Measurements from ENCODE around the gene TUBD1. TPM values are rescaled to one million over a fixed set of nuclear protein-coding genes. Genes with fewer than 3 reads are reported as not detected.

Gene TUBD1
- total and polyA plus RNA-seq, 2 donors from 2014 or later, result 6.8 to 11.9 TPM

- peaks cover 0 to 7% (median 0%) of the 10 kb centered on the region in 3 donors for H3K4me1 ChIP-seq (ENCODE audit: control insufficient read depth in 2 of 3, insufficient read depth in 2 of 3, low read depth in 1 of 3, low read length in 3 of 3)
- no peaks in the 10 kb centered on the region for H3K36me3 ChIP-seq (ENCODE audit: control insufficient read depth in 2 of 3, insufficient read depth in 3 of 3, low read length in 3 of 3)
- no peak overlapping the region for H3K27ac ChIP-seq (ENCODE audit: low read depth in 2 of 2, low read length in 2 of 2)
- intact Hi-C loops (cut with DNase I), result no loop called here
- TF ChIP-seq CTCF (IDR thresholded peaks at IDR 0.05; ENCODE audit: borderline replicate concordance, extremely low read depth, insufficient read depth), result no peak
- H3K9ac ChIP-seq (ENCODE audit: low read length in 3 of 3), result no peak overlapping the region
- H3K27me3 ChIP-seq (ENCODE audit: control insufficient read depth, insufficient read depth, low read length), result no peaks in the 10 kb centered on the region
- H3K4me3 ChIP-seq (ENCODE audit: low read length in 3 of 3), result no peak overlapping the region
- DNase-seq (no peak), FAIRE-seq (no peak)
- no peaks in the 10 kb centered on the region for H3K9me3 ChIP-seq (ENCODE audit: control insufficient read depth in 2 of 3, insufficient read depth in 1 of 3, low read length in 3 of 3)
These were observed 4.3 kb upstream of the TUBD1 start for GRCh38 chr17:59897090-59897489.

- no peak for FAIRE-seq
- intact Hi-C loops (cut with DNase I), result no loop called here
These were observed 945 bp upstream of the TUBD1 start for GRCh38 chr17:59893676-59894100.

GRCh38 chr17:59892251-59892923 lies 356 bp downstream of the TUBD1 start:
- no peaks in the 10 kb centered on the region for H3K9me3 ChIP-seq (ENCODE audit: control insufficient read depth in 2 of 3, insufficient read depth in 1 of 3, low read length in 3 of 3)
- FAIRE-seq, result no peak
- peaks cover 0 to 7% (median 4%) of the 10 kb centered on the region in 3 donors for H3K4me1 ChIP-seq (ENCODE audit: control insufficient read depth in 2 of 3, insufficient read depth in 2 of 3, low read depth in 1 of 3, low read length in 3 of 3)
- no peaks in the 10 kb centered on the region for H3K27me3 ChIP-seq (ENCODE audit: control insufficient read depth, insufficient read depth, low read length)
- H3K27ac ChIP-seq (ENCODE audit: low read depth in 2 of 2, low read length in 2 of 2), result peak overlapping the region; percentile 2 to 63
- peak overlapping the region; percentile 52 to 95 (median 59) for H3K9ac ChIP-seq (ENCODE audit: low read length in 3 of 3)
- H3K4me3 ChIP-seq (ENCODE audit: low read length in 3 of 3), result peak overlapping the region; percentile 73 to 99 (median 94)
- peak in 2 of 5 donors; percentile 45 to 87 for DNase-seq
- TF ChIP-seq CTCF (IDR thresholded peaks at IDR 0.05; ENCODE audit: borderline replicate concordance, extremely low read depth, insufficient read depth), result no peak
- intact Hi-C loops (cut with DNase I), result no loop called here
- H3K36me3 ChIP-seq (ENCODE audit: control insufficient read depth in 2 of 3, insufficient read depth in 3 of 3, low read length in 3 of 3), result peaks cover 0 to 4% (median 2%) of the 10 kb centered on the region in 3 donors

More at GRCh38 chr17:59893676-59894100, 945 bp upstream of the TUBD1 start:
- H3K27me3 ChIP-seq (ENCODE audit: control insufficient read depth, insufficient read depth, low read length), result no peaks in the 10 kb centered on the region
- no peak for TF ChIP-seq CTCF (IDR thresholded peaks at IDR 0.05; ENCODE audit: borderline replicate concordance, extremely low read depth, insufficient read depth)
- peaks cover 0 to 7% (median 4%) of the 10 kb centered on the region in 3 donors for H3K4me1 ChIP-seq (ENCODE audit: control insufficient read depth in 2 of 3, insufficient read depth in 2 of 3, low read depth in 1 of 3, low read length in 3 of 3)
- H3K9me3 ChIP-seq (ENCODE audit: control insufficient read depth in 2 of 3, insufficient read depth in 1 of 3, low read length in 3 of 3), result no peaks in the 10 kb centered on the region
- H3K9ac ChIP-seq (ENCODE audit: low read length in 3 of 3), result peak overlapping the region; percentile 52 to 95 (median 88)
- peak overlapping the region; percentile 73 to 99 (median 94) for H3K4me3 ChIP-seq (ENCODE audit: low read length in 3 of 3)
- H3K27ac ChIP-seq (ENCODE audit: low read depth in 2 of 2, low read length in 2 of 2), result peak overlapping the region; percentile 74 to 79
- no peaks in the 10 kb centered on the region for H3K36me3 ChIP-seq (ENCODE audit: control insufficient read depth in 2 of 3, insufficient read depth in 3 of 3, low read length in 3 of 3)
- DNase-seq, result peak in 2 of 5 donors; percentile 51 to 79

All from kidney (tissue), 14 donors.